UCSD-AML1 (cell line): ENCODE data around the gene CAPN12.

Experiments
- DNase-seq: peaks from one replicate; lab custom pipeline; 2025; ENCODE audit not compliant: unreplicated experiment; lab: John Stamatoyannopoulos, UW

Gene CAPN12

GRCh38 chr19:38727306-38727867 lies 16.9 kb downstream of the CAPN12 start:
- DNase-seq, result no peak

DNA sequence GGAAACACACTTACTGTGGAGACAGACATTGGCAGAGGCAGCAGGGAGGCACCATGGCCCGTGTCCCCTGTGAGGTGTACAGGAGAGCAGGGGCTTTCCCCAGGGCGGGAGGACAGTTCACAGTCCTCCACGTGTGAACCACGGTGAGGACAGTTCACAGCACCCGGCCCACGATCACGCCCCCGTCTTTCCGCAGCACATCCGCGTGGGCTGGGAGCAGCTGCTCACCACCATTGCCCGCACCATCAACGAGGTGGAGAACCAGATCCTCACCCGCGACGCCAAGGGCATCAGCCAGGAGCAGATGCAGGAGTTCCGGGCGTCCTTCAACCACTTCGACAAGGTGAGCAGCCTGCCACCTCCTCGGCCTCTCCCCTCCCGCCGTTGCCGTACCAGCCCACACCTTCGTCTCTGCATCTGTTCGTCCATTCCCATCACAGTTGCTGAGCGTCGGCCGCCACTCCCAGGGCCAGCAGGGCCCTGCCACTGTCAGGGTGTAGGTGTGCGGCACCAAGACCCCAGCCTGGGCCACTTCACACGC lies 17.4 kb downstream of the CAPN12 start:
- DNase-seq, result no peak

DNA sequence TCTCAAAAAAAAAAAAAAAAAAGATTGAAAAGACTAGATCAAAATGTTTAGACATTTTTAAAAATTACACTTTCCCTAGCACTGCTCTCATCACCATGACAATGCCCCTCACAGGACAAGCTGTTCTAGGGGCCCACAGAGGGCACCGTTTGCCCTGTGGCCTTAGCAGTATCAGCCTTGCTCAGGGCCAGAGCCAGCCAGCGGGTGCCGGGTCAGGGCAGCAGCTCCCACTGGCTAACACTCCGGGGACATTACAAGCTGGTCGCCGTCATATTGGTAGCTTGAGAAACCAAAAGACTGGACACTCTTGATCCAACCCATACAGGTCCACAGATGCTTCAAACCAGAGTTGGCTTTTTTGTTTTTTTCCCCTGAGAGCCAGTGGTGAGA lies 18.0 kb downstream of the CAPN12 start:
- DNase-seq, result no peak

DNA sequence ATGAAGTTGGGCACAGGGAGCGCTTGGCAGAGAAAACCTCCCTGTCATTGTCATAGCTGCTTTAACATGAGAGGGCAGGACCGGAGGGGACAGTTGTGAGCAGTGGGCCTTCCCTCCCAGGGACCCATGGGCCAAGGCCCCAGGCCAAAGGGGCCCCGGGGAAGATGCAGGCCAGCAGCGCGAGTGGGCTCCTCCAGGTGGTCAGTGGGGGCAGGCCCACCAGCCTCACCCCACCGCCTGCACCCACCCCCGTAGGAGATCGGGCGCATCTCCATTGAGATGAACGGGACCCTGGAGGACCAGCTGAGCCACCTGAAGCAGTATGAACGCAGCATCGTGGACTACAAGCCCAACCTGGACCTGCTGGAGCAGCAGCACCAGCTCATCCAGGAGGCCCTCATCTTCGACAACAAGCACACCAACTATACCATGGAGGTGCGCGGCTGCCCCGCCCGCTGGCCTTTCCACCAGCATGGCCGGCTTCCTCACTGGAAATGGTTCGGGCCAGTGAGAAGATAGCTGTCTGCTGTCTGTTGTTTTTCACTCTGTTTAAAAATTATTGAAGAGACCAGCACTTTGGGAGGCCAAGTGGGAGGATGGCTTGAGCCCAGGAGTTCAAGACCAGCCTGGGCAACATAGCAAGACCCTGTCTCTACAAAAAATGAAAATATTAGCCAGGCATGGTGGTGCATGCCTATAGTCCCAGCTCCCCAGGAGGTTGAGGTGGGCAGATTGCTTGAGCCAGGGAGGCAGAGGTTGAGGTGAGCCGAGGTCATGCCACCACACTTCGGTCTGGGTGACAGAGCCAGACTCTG lies 18.6 kb downstream of the CAPN12 start:
- DNase-seq, result no peak

DNA sequence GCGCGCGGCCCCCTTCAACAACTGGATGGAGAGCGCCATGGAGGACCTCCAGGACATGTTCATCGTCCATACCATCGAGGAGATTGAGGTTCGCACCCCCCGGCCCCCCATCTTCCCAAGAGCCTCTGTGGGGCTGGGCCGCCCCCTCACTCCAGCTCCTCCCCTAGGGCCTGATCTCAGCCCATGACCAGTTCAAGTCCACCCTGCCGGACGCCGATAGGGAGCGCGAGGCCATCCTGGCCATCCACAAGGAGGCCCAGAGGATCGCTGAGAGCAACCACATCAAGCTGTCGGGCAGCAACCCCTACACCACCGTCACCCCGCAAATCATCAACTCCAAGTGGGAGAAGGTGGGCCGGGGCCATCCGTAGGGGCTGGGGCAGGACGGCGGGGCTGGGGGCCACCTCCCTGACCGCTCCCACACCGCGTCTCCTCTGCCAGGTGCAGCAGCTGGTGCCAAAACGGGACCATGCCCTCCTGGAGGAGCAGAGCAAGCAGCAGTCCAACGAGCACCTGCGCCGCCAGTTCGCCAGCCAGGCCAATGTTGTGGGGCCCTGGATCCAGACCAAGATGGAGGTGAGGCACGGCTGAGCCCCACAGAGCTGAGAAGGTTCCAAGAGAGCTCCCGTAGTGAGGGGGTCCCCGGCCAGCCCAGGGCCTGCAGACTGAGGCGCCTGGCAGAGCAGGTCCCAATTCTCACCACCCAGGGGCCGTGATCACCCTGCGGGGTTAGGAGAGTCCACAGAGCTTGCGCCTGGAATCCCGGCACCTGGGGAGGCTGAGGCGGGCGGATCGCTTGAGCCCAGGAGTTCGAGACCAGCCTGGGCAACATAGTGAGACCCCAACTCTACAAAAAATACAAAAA lies 20.1 kb downstream of the CAPN12 start:
- no peak for DNase-seq

DNA sequence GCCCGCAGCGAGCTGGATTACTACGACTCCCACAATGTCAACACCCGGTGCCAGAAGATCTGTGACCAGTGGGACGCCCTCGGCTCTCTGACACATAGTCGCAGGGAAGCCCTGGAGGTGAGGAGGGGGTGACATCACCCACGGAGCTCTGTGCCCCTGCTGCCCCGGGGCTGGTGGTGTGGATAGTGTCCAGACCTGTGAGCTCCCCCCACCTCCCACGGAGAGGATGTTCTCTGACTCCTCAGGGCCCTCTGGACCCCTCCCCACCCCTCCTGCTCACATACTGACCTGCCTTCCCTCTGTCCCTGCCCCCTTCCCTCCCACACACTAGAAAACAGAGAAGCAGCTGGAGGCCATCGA lies 20.7 kb downstream of the CAPN12 start:
- no peak for DNase-seq

- DNase-seq, result no peak
Observed at GRCh38 chr19:38722947-38723605, 21.2 kb downstream of the CAPN12 start.

DNA sequence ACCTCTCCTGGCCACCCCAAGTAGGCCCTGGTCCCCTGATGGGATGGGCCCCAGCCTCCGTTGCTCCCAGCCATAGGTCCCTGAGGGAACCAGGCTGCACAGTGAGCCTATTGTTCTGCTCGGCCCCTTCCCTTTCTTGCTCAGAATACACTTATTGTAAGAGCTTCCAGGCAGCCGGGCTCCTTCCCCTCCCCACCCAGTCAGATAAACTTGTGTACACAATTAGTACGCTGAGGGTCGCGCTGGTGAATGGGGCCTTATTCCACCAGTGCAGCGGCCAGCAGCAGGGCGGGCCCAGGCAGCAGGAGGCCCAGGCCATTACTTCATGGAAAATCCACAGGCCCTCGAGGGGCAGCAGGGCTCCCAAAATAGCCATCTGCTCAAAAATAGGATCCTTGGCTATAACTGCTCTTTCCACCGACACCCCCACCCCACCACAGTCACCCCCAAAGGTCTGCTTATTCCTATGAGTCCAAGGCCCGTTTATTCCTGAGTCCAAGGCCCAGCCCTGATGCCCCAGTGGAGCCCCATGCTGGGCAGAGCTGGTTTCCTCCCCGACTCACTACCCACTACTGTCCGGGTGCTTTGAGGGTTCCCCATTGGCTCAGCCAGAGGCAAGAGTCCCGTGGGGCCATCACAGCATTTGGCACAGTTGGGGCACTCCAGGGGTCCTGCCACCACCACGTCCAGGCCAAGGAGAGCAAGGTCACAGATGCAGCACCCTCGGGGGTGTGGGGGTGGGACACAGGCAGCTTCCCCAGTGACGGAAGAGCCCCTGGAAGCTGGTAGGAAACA lies 22.1 kb downstream of the CAPN12 start:
- DNase-seq, result no peak

DNA sequence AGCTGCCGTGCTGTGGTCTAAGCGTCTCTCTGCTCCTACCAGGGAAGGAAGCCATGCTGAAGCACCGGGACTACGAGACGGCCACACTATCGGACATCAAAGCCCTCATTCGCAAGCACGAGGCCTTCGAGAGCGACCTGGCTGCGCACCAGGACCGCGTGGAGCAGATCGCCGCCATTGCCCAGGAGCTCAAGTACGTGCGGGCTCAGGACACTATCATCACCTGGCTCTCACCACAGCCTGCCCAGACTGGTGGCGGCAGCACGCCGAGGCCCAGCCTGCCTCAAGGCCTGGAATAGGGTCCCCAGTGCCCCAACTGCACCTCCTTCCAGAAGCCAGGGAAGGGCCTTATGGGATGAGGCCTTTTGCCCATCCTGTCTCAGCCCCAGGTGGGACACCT lies 22.8 kb downstream of the CAPN12 start:
- no peak for DNase-seq

DNA sequence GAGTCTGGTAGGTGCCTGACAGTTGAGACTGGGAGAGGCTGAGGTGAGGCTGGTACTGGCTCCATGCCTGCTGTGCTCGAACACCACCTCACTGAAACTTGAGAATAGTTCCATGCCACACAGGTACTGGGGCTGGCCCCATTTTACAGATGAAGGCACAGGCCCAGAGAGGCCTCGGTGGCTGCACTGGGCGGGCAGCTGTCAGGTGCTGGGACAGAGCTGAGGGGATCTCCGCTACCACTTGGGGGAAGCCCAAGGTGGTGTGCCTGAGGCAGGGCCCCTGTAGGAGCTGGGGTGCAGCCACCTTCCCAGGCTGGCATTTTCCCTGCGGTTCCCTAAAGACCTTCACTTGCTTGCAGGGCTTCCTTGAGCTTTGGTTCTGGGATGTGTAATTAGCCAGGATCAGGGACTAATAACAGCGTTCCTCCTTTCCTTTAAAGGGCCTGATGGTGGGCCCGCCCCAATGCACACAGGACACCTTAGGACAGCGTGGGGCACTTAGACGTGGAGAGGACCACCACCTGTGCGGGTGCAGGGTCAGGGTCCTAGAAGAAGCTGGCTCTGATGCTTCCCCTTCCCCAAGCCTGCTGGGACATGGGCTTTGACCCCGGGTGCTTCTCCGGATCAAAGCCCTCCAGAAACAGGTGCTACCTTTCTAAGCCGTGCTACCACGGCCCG lies 23.6 kb downstream of the CAPN12 start:
- DNase-seq, result no peak

- DNase-seq, result no peak
Observed at GRCh38 chr19:38719761-38720558, 24.3 kb downstream of the CAPN12 start.

DNA sequence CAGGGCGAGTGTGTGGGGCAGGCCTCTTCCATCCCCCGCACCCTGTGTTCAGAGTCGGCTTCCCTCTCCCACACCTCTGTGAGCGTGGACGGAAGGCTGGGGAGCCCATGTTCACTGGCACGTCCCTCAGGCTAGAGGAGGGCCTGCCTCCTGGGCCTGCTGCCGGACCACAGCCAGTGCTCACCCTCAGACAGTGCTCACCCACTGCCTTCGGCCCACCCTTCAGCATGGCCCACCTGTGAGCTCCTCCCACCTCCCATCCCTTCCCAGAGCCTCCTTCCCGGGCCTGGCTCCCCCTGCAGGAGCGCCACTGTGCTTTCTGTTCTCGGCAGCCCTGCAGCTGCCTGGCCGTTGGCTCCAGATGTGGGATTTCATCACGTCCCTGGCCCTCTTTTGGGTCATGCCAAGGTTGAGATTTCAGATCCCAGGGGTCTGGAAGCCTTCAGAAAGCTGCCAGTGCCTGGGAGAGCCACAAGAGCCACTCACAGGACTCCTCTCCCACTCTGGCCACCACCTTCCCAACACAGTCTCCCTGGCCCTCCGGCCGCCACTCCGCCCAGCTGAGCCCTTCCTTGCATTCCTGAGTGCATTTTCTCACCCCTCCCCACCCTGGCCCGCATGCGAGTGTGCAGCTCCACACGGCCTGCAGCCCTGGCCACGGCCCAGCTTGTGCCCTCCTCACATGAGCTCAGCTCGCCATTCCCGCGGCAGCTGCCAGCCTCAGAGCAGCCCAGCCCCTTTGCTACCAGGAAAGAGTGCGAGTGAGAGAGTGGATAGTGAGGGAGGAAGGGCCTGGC lies 25.3 kb downstream of the CAPN12 start:
- no peak for DNase-seq

- no peak for DNase-seq
Observed at GRCh38 chr19:38717855-38718254, 26.4 kb downstream of the CAPN12 start.

DNA sequence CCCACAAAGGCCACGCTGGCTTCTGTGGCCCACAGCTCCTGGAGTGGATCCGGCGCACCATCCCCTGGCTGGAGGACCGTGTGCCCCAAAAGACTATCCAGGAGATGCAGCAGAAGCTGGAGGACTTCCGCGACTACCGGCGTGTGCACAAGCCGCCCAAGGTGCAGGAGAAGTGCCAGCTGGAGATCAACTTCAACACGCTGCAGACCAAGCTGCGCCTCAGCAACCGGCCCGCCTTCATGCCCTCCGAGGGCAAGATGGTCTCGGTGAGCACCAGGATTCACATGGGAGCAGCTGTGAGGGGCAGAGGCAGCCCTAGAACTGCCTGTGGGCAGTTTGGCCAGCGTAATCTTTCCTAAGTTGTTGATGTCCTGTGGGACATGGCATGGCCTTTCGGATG lies 27.2 kb downstream of the CAPN12 start:
- no peak for DNase-seq

DNA sequence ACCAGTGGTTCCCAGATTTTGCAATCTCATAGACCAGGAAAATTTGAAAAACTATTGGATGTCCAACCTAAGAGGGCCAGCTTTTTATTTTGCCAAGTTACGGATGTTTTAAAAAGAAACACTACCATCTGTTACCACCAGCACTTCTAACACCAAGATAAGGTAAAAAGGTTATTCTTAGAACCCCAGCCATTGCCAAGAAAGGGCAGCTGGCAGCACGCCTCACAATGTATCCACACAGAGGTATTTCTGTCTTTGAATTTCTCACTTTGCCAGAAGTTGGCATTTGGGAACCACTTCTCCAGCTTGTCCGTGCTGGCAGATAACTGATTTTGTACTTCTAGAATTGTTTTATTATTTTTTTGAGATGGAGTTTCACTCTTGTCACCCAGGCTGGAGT lies 28.7 kb downstream of the CAPN12 start:
- DNase-seq, result no peak

GRCh38 chr19:38714354-38714778 lies 29.9 kb downstream of the CAPN12 start:
- no peak for DNase-seq

GRCh38 chr19:38713865-38714264 lies 30.4 kb downstream of the CAPN12 start:
- no peak for DNase-seq

DNA sequence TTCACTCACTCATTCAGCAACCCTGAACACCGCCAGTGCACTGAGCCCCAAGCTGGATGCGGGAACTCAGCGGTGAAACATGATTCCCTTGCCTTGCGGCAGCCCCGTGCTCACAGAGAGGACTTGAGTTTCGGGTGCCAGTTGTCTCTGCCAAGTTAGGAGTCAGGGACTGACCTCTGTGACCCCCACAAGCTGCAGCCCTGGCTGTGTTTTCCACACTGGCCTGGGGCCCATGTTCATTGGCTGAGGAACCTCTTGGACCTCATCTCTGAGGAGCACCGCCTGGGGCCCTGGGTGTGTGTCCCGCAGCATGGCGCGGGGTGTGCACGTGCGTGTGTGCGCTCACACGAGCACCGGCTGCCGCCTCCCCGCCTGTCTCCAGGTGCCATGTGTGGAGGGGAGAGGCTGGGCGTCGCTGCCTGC lies 31.0 kb downstream of the CAPN12 start:
- no peak for DNase-seq
